Measurements from ENCODE around the gene USPL1. TPM values are rescaled to one million over a fixed set of nuclear protein-coding genes. Genes with fewer than 3 reads are reported as not detected.
"Not testable (repeated sequence)": the region's sequence is repeated elsewhere in the genome, so short reads cannot be mapped to it uniquely, and the experiment has no call there.

Gene USPL1
- total and polyA plus RNA-seq, 4 donors: 4.1 to 13.0 (median 8.2) TPM

GRCh38 chr13:30641173-30641572, 23.5 kb downstream of the USPL1 start:
- WGBS: 96% methylated on average over 1 of the region's 1 CpG
- H3K36me3 ChIP-seq (ENCODE audit: control insufficient read depth in 4 of 4, insufficient read depth in 3 of 4, low read depth in 1 of 4, low read length in 3 of 4): peaks cover 2 to 30% (median 17%) of the 10 kb centered on the region in 4 donors
- not testable (repeated sequence) for H3K4me3 ChIP-seq (ENCODE audit: low read depth in 1 of 3, low read length in 3 of 3); DNase-seq (ENCODE audit: low spot score); H3K9ac ChIP-seq (ENCODE audit: low read depth in 1 of 2, low read length in 2 of 2); H3K27ac ChIP-seq (ENCODE audit: low read depth in 1 of 2, low read length in 2 of 2); H3K27me3 ChIP-seq (ENCODE audit: control insufficient read depth in 4 of 4, insufficient read depth in 4 of 4, low read length in 3 of 4); H3K9me3 ChIP-seq (ENCODE audit: control insufficient read depth in 4 of 4, low read length in 3 of 4)
- H3K4me1 ChIP-seq (ENCODE audit: control insufficient read depth in 4 of 4, insufficient read depth in 4 of 4, low read length in 3 of 4): peaks cover 0 to 12% (median 6%) of the 10 kb centered on the region in 4 donors

GRCh38 chr13:30645629-30646028, 27.9 kb downstream of the USPL1 start:
- peaks cover 2 to 35% (median 17%) of the 10 kb centered on the region in 4 donors for H3K36me3 ChIP-seq (ENCODE audit: control insufficient read depth in 4 of 4, insufficient read depth in 3 of 4, low read depth in 1 of 4, low read length in 3 of 4)

GRCh38 chr13:30647420-30647819, 29.7 kb downstream of the USPL1 start:
- 22% methylated on average over 3 of the region's 3 CpGs for WGBS
- H3K9ac ChIP-seq (ENCODE audit: low read depth in 1 of 2, low read length in 2 of 2): peak overlapping the region; percentile 5 to 10
- no peak for DNase-seq (ENCODE audit: low spot score)
- H3K9me3 ChIP-seq (ENCODE audit: control insufficient read depth in 4 of 4, low read length in 3 of 4): no peaks in the 10 kb centered on the region
- H3K27me3 ChIP-seq (ENCODE audit: control insufficient read depth in 4 of 4, insufficient read depth in 4 of 4, low read length in 3 of 4): no peaks in the 10 kb centered on the region
- TF ChIP-seq CTCF (IDR thresholded peaks at IDR 0.05; ENCODE audit: low read depth, low read length, missing input control) (no peak), FOXA2 (IDR thresholded peaks at IDR 0.05) (no peak)
- H3K4me3 ChIP-seq (ENCODE audit: low read depth in 1 of 3, low read length in 3 of 3): no peak overlapping the region
- peak overlapping the region in 1 of 2 donors; percentile 36 for H3K27ac ChIP-seq (ENCODE audit: low read depth in 1 of 2, low read length in 2 of 2)
- peaks cover 0 to 30% (median 22%) of the 10 kb centered on the region in 4 donors for H3K4me1 ChIP-seq (ENCODE audit: control insufficient read depth in 4 of 4, insufficient read depth in 4 of 4, low read length in 3 of 4)
- peaks cover 2 to 29% (median 15%) of the 10 kb centered on the region in 4 donors for H3K36me3 ChIP-seq (ENCODE audit: control insufficient read depth in 4 of 4, insufficient read depth in 3 of 4, low read depth in 1 of 4, low read length in 3 of 4)

More at GRCh38 chr13:30645629-30646028, 27.9 kb downstream of the USPL1 start:
- TF ChIP-seq HNF4G (IDR thresholded peaks at IDR 0.05) (no peak), FOXA1 (IDR thresholded peaks at IDR 0.05) (no peak), JUND (IDR thresholded peaks at IDR 0.05) (no peak), RAD21 (IDR thresholded peaks at IDR 0.05) (no peak), EGR1 (IDR thresholded peaks at IDR 0.05; ENCODE audit: low read depth in 2 of 2) (no peak)
- no peak overlapping the region for H3K27ac ChIP-seq (ENCODE audit: low read depth in 1 of 2, low read length in 2 of 2)
- no peak overlapping the region for H3K4me3 ChIP-seq (ENCODE audit: low read depth in 1 of 3, low read length in 3 of 3)
- peaks cover 0 to 30% (median 22%) of the 10 kb centered on the region in 4 donors for H3K4me1 ChIP-seq (ENCODE audit: control insufficient read depth in 4 of 4, insufficient read depth in 4 of 4, low read length in 3 of 4)
- DNase-seq (ENCODE audit: low spot score): no peak
- H3K9ac ChIP-seq (ENCODE audit: low read depth in 1 of 2, low read length in 2 of 2): no peak overlapping the region
- no peaks in the 10 kb centered on the region for H3K9me3 ChIP-seq (ENCODE audit: control insufficient read depth in 4 of 4, low read length in 3 of 4)
- no peaks in the 10 kb centered on the region for H3K27me3 ChIP-seq (ENCODE audit: control insufficient read depth in 4 of 4, insufficient read depth in 4 of 4, low read length in 3 of 4)

- Histone ChIP-seq H3K27ac (ENCODE audit: low read depth in 1 of 2, low read length in 2 of 2) (peak overlapping the region; percentile 28 to 36), H3K36me3 (ENCODE audit: control insufficient read depth in 4 of 4, insufficient read depth in 3 of 4, low read depth in 1 of 4, low read length in 3 of 4) (peaks cover 2 to 28% (median 12%) of the 10 kb centered on the region in 4 donors), H3K4me1 (ENCODE audit: control insufficient read depth in 4 of 4, insufficient read depth in 4 of 4, low read length in 3 of 4) (peaks cover 0 to 30% (median 22%) of the 10 kb centered on the region in 4 donors)
- TF ChIP-seq ZBTB33 (IDR thresholded peaks at IDR 0.05) (no peak), CTCF (IDR thresholded peaks at IDR 0.05; ENCODE audit: low read depth, low read length, missing input control) (no peak), GABPA (IDR thresholded peaks at IDR 0.05 in 1 of 2, conservative IDR thresholded peaks at IDR 0.05 in 1 of 2) (no peak), HNF4A (conservative IDR thresholded peaks at IDR 0.05) (no peak), TAF1 (conservative IDR thresholded peaks at IDR 0.05) (no peak), ATF3 (IDR thresholded peaks at IDR 0.05) (no peak), NR2F2 (IDR thresholded peaks at IDR 0.05) (no peak), RXRA (IDR thresholded peaks at IDR 0.05) (no peak), HNF4G (IDR thresholded peaks at IDR 0.05) (no peak)
Observed at GRCh38 chr13:30647824-30648521, 30.3 kb downstream of the USPL1 start.

More at GRCh38 chr13:30647824-30648521, 30.3 kb downstream of the USPL1 start:
- H3K27me3 ChIP-seq (ENCODE audit: control insufficient read depth in 4 of 4, insufficient read depth in 4 of 4, low read length in 3 of 4): no peaks in the 10 kb centered on the region
- no peak for DNase-seq (ENCODE audit: low spot score)
- H3K9me3 ChIP-seq (ENCODE audit: control insufficient read depth in 4 of 4, low read length in 3 of 4): no peaks in the 10 kb centered on the region
- peak overlapping the region; percentile 42 to 51 for H3K9ac ChIP-seq (ENCODE audit: low read depth in 1 of 2, low read length in 2 of 2)
- 38% methylated on average over 6 of the region's 6 CpGs for WGBS
- H3K4me3 ChIP-seq (ENCODE audit: low read depth in 1 of 3, low read length in 3 of 3): no peak overlapping the region

Measured in liver (tissue), 9 donors.